WTC11 (cell line): ENCODE results near the gene KLK3. TPM values are rescaled to one million over a fixed set of nuclear protein-coding genes. Genes with fewer than 3 reads are reported as not detected.
A peak's percentile ranks its signal among the peaks of the same experiment; 100 is the strongest.

Experiments used
- ATAC-seq: fragments of 200-7000 bp; cut with Tn5 transposase; 2 replicates; pipeline ENCODE4 v1.10.0; 2021; ENCODE audit warnings: mild to moderate bottlenecking, moderate library complexity
- CTCF ChIA-PET: fragments of 300-600 bp; sonication (Branson Sonifier 250); formaldehyde crosslinking; loops from one replicate; lab custom pipeline; 2021; ENCODE audit warnings: antibody characterized with exemption; lab: Charles Lee
- POLR2A ChIA-PET: fragments of 350-600 bp; sonication (Branson Sonifier 250); formaldehyde crosslinking; loops from one replicate; lab custom pipeline; 2021; ENCODE audit warnings: antibody characterized with exemption; lab: Charles Lee
- DNase-seq: peaks from one replicate; pipeline ENCODE4 v3.0.0; 2021; ENCODE audit warnings: low spot score
- H3K27ac Mint-ChIP-seq: 2 replicates; pipeline ENCODE4 v1.8.0; 2021; ENCODE audit warnings: mixed read lengths
- H3K27me3 Mint-ChIP-seq: 2 replicates; pipeline ENCODE4 v1.8.0; 2021; ENCODE audit warnings: low read depth, mild to moderate bottlenecking, moderate library complexity, mixed read lengths
- H3K36me3 Mint-ChIP-seq: 2 replicates; pipeline ENCODE4 v1.8.0; 2021; ENCODE audit warnings: mixed read lengths
- H3K4me1 Mint-ChIP-seq: 2 replicates; pipeline ENCODE4 v1.8.0; 2022; ENCODE audit warnings: mixed read lengths
- H3K4me3 Mint-ChIP-seq: 2 replicates; pipeline ENCODE4 v1.8.0; 2021; ENCODE audit warnings: mild to moderate bottlenecking, moderate library complexity, mixed read lengths
- H3K9me3 Mint-ChIP-seq: 2 replicates; pipeline ENCODE4 v1.8.0; 2021; ENCODE audit warnings: mixed read lengths
- ARID4B ChIP-seq: sonication (generic); formaldehyde crosslinking; IDR thresholded peaks from 2 replicates; pipeline ENCODE4 v1.8.0; 2023; ENCODE audit warnings: missing genetic modification reagents, mild to moderate bottlenecking, borderline replicate concordance
- ATF6 ChIP-seq: sonication (generic); formaldehyde crosslinking; IDR thresholded peaks from 2 replicates; pipeline ENCODE4 v1.8.1; 2023; ENCODE audit warnings: mild to moderate bottlenecking, missing genetic modification reagents
- FOXK1 ChIP-seq: sonication (generic); formaldehyde crosslinking; IDR thresholded peaks from 2 replicates; pipeline ENCODE4 v1.8.0; 2022; ENCODE audit warnings: mild to moderate bottlenecking, moderate library complexity, missing genetic modification reagents
- HMGA2 ChIP-seq: fragments of 250-450 bp; sonication (Bioruptor Pico); IDR thresholded peaks from 2 replicates; pipeline ENCODE4 v1.4.0; 2021; ENCODE audit warnings: mild to moderate bottlenecking, moderate library complexity
- HMGXB4 ChIP-seq: sonication (generic); formaldehyde crosslinking; IDR thresholded peaks from 2 replicates; pipeline ENCODE4 v1.8.1; 2023; ENCODE audit warnings: mild to moderate bottlenecking, moderate library complexity, missing genetic modification reagents
- MLX ChIP-seq: sonication (generic); formaldehyde crosslinking; IDR thresholded peaks from 2 replicates; pipeline ENCODE4 v1.8.1; 2023; ENCODE audit warnings: mild to moderate bottlenecking, missing genetic modification reagents, moderate library complexity
- TEAD1 ChIP-seq: sonication (generic); formaldehyde crosslinking; IDR thresholded peaks from 2 replicates; pipeline ENCODE4 v1.8.0; 2022; ENCODE audit warnings: mild to moderate bottlenecking, missing genetic modification reagents
- USF2 ChIP-seq: sonication (generic); formaldehyde crosslinking; IDR thresholded peaks from 2 replicates; pipeline ENCODE4 v1.8.1; 2023; ENCODE audit warnings: mild to moderate bottlenecking, missing genetic modification reagents, moderate library complexity
- ZBTB43 ChIP-seq: sonication (generic); formaldehyde crosslinking; IDR thresholded peaks from 2 replicates; pipeline ENCODE4 v1.8.1; 2023; ENCODE audit warnings: mild to moderate bottlenecking, missing genetic modification reagents
- ZNF425 ChIP-seq: fragments of 250-450 bp; sonication (Bioruptor Pico); conservative IDR thresholded peaks from 2 replicates; pipeline ENCODE4 v1.9.0; 2021; ENCODE audit warnings: mild to moderate bottlenecking
- total RNA-seq: library from RNA; stranded (reverse); gene quantifications from 3 replicates; pipeline ENCODE4 v1.2.3, GENCODE V29; 2021
- TF ChIP-seq, protein P1 (sequence below): fragments of 250-450 bp; sonication (Bioruptor Pico); IDR thresholded peaks from 2 replicates; pipeline ENCODE4 v1.9.0; 2021; ENCODE audit warnings: mild to moderate bottlenecking, borderline replicate concordance

KLK3 gene
- total RNA-seq, 1 experiment from 2014 or later: 0.13 TPM

DNA sequence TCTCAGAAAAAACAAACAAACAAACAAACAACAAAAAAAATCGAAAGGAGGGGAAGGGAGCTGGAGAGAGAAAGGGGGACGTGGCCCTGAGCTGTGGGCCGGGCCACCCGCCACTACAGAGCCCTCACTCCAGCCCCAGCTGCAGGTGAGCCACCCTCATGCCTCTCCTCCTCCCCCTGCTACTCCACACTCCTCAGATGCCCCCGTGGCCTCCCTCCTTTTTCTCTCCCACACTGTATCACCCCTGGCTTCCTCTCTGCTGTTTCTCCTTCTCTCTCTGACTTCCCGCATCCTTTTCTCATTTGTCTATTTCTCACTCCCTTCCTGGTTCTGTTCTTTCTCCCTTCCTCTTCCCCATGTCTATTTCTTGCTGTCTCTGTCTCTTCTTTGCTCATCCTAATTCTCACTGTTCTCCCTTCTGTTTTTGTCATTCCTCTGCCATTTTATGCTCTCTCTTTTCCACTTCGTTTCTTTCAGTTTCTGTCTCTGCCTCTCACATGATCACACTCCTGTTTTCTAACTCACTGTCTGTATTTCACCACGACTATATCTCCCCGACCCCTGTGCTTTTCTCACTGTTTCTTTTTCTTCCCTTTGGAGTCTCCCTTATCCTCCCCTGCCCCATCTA lies 21.2 kb downstream of the KLK3 start:
- Mint-ChIP-seq H3K27me3 (peaks cover 38% of the 10 kb centered on the region), H3K36me3 (no peaks in the 10 kb centered on the region), H3K27ac (no peak overlapping the region), H3K9me3 (peaks cover 5% of the 10 kb centered on the region; the same call in 1 of the 2 replicates), H3K4me3 (no peak overlapping the region), H3K4me1 (peaks cover 3% of the 10 kb centered on the region; the same call in 1 of the 2 replicates)
- no peak for ATAC-seq
- ChIA-PET CTCF (interaction anchor here (1.8 kb wide), 1 partner anchor 46 kb away, joined by 6 read pairs; no protein-coding TSS in a partner anchor), POLR2A (no interaction called here)
- TF ChIP-seq ZNF425 (CRISPR knock-in tag): no peak
- TF ChIP-seq, all 79 proteins: peak for 0
- DNase-seq: no peak

- DNase-seq: no peak
- H3K27ac Mint-ChIP-seq: no peak overlapping the region
- CTCF ChIA-PET: interaction anchor here (0.6 to 1.8 kb wide), 2 partner anchors 20 to 45 kb away, joined by 5 to 6 read pairs; no protein-coding TSS in a partner anchor
- peaks cover 5% of the 10 kb centered on the region; the same call in 1 of the 2 replicates for H3K9me3 Mint-ChIP-seq
- TF ChIP-seq FOXK1 (no peak), HMGXB4 (CRISPR knock-in tag) (no peak), USF2 (CRISPR knock-in tag) (no peak), ATF6 (no peak), MLX (CRISPR knock-in tag) (no peak), TEAD1 (CRISPR knock-in tag) (no peak), ZBTB43 (CRISPR knock-in tag) (no peak)
- no peaks in the 10 kb centered on the region for H3K36me3 Mint-ChIP-seq
- POLR2A ChIA-PET: no interaction called here
- peaks cover 3% of the 10 kb centered on the region; the same call in 1 of the 2 replicates for H3K4me1 Mint-ChIP-seq
- no peak overlapping the region for H3K4me3 Mint-ChIP-seq
- H3K27me3 Mint-ChIP-seq: peaks cover 32% of the 10 kb centered on the region
- no peak for ATAC-seq
These were observed 21.7 kb downstream of the KLK3 start for GRCh38 chr19:50876456-50876855.

GRCh38 chr19:50877338-50877737 lies 22.6 kb downstream of the KLK3 start:
- ATAC-seq (peak; percentile 69), DNase-seq (peak; percentile 24)
- Mint-ChIP-seq H3K36me3 (no peaks in the 10 kb centered on the region), H3K27ac (no peak overlapping the region), H3K4me1 (peaks cover 3% of the 10 kb centered on the region; the same call in 1 of the 2 replicates), H3K4me3 (no peak overlapping the region), H3K9me3 (peaks cover 5% of the 10 kb centered on the region; the same call in 1 of the 2 replicates), H3K27me3 (peaks cover 25% of the 10 kb centered on the region)
- POLR2A ChIA-PET: interaction anchor here (0.6 kb wide), 1 partner anchor 812 kb away, joined by 3 read pairs; no protein-coding TSS in a partner anchor
- CTCF ChIA-PET: no interaction called here
- TF ChIP-seq HMGA2 (CRISPR knock-in tag) (no peak), ARID4B (CRISPR knock-in tag) (no peak)
- TF ChIP-seq, protein P1, sequence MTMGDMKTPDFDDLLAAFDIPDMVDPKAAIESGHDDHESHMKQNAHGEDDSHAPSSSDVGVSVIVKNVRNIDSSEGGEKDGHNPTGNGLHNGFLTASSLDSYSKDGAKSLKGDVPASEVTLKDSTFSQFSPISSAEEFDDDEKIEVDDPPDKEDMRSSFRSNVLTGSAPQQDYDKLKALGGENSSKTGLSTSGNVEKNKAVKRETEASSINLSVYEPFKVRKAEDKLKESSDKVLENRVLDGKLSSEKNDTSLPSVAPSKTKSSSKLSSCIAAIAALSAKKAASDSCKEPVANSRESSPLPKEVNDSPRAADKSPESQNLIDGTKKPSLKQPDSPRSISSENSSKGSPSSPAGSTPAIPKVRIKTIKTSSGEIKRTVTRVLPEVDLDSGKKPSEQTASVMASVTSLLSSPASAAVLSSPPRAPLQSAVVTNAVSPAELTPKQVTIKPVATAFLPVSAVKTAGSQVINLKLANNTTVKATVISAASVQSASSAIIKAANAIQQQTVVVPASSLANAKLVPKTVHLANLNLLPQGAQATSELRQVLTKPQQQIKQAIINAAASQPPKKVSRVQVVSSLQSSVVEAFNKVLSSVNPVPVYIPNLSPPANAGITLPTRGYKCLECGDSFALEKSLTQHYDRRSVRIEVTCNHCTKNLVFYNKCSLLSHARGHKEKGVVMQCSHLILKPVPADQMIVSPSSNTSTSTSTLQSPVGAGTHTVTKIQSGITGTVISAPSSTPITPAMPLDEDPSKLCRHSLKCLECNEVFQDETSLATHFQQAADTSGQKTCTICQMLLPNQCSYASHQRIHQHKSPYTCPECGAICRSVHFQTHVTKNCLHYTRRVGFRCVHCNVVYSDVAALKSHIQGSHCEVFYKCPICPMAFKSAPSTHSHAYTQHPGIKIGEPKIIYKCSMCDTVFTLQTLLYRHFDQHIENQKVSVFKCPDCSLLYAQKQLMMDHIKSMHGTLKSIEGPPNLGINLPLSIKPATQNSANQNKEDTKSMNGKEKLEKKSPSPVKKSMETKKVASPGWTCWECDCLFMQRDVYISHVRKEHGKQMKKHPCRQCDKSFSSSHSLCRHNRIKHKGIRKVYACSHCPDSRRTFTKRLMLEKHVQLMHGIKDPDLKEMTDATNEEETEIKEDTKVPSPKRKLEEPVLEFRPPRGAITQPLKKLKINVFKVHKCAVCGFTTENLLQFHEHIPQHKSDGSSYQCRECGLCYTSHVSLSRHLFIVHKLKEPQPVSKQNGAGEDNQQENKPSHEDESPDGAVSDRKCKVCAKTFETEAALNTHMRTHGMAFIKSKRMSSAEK (CRISPR knock-in tag): no peak
